Umbilical cord (tissue), 2 donors: ENCODE results near the gene FLT4. TPM values are rescaled to one million over a fixed set of nuclear protein-coding genes. Genes with fewer than 3 reads are reported as not detected.
"Not testable (repeated sequence)": the region's sequence is repeated elsewhere in the genome, so short reads cannot be mapped to it uniquely, and the experiment has no call there.

Source experiments
- DNase-seq: peaks from one replicate; pipeline ENCODE4 v3.0.0-alpha.2; 2015; ENCODE audit warnings: low spot score
- total RNA-seq: library from RNA; depleted of rRNA; stranded (reverse); fragments of >200 nt; gene quantifications from one replicate; pipeline ENCODE4 v1.2.3, GENCODE V29; 2014; ENCODE audit warnings: low replicate concordance; ENCODE audit not compliant: insufficient read depth

FLT4 gene
- total RNA-seq, 1 donor from 2014 or later = 0.48 TPM

- DNase-seq = peak; percentile 56
Observed at GRCh38 chr5:180670586-180671359, 21.4 kb upstream of the FLT4 start.

GRCh38 chr5:180670157-180670556 is 20.8 kb upstream of the FLT4 start:
- no peak for DNase-seq

DNA sequence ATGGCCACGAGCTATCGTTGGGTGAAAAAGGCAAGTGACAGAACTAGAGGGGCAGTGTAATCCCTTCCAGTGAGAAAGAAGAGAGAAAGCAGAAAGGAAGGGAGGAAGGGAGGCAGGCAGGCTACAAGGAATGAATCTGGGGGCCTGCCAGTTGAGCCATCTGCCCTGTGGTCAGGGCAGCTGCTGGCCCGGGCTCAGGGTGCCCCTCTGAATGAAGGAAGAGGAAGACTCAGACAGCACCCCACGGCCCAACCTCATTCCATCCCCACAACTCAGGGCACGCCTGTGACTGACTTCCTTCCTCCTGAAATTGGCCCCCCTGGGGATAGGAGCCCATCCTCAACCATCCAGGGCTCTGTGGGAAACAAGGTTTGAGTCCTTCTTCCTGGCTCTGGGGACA is 20.3 kb upstream of the FLT4 start:
- no peak for DNase-seq

DNA sequence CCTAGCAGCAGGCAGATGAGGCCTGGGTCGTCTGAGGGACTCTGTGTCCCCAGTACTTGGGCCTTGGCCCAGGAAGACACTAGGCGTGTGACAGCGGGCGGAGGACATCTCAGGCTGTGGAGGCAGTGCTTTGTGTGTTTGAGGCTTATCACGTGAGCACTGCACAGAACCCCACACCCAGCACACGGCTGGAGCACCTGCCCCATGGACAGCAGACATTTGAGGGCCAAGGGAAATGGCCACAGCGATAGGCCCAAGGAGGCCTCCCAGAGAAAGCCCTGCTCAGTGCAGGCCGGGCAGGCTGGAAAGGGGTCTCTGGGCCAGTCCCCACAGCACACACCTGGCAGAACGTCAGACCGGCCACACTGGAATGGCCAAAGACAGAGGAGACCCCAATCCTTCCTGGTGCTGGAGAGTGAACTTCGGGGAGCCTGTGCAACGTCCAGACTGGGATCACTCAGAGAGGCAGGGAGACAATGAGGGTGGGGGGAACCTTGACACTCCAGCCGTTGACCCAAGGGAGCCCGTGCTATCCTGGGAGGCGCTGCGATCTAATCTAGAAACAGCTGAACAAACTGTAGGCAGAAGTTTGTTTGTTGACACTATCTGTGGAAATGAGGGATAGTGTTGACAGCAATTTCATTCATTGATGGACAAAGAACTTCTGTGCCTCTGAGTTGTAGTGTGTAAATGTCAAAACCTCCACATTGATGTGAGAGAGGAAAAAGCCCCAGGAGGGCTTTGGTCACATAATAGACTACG is 19.6 kb upstream of the FLT4 start:
- DNase-seq = no peak

- no peak for DNase-seq
Observed at GRCh38 chr5:180666812-180667211, 17.4 kb upstream of the FLT4 start.

DNA sequence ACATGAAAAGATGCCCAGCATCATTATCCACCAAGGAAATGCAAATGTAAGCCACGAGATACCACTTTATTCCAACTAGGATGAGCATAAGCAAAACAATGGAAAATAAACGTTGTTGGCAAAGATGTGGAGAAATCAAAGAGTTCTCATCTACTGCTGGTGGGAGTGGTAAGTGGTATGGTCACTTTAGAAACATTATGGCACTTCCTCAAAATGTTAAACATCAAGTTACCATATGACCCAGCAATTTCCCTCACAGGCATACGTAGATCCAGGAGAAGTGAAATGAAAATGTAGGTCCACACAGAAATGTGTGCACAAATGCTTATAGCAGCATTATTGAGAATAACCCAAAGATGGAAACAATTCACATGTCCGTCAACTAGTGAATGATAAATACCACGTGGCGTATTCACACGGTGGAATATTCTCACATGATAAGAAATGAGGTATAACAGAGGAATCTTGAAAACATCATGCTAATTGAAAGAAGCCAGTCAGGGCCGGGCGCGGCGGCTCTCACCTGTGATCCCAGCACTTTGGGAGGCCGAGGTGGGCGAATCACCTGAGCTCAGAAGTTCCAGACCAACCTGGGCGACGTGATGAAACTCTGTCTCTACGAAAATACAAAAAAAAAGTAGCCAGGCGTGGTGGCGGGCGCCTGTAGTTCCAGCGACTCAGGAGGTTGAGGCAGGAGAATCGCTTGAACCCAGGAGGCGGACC is 16.4 kb upstream of the FLT4 start:
- DNase-seq = no peak

- no peak for DNase-seq
Observed at GRCh38 chr5:180658774-180659564, 9.6 kb upstream of the FLT4 start.

DNA sequence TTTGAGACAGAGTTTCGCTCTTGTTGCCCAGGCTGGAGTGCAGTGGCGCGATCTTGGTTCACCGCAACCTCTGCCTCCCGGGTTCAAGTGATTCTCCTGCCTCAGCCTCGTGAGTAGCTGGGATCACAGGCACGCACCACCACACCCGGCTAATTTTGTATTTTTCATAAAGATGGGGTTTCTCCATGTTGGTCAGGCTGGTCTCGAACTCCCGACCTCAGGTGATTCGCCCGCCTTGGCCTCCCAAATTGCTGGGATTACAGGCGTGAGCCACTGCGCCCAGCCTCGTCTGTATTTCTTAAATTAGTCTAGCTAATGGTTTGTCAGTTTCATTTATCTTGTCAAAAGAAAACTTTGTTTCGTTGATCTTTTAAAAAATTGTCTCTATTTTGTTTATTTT is 5.8 kb upstream of the FLT4 start:
- DNase-seq = not testable (repeated sequence)

DNA sequence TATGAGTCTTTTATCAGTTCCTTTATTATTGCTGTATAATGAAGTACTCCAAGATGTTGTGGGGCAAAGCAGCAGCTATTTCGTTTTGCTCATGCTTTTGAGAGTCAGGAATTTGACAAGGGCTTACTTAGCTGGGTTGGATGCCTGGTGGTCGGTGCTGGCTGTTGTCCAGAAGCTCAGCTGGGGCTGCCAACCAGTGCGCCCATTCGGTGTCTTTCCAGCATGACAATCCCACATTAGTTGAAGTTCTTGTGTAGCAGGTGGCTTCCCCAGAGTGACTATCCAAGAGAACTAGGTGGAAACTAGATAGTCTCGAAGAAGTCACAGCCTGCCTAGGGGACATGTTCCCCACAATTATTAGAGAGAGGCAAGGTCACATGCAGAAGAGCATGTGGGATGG is 3.4 kb upstream of the FLT4 start:
- DNase-seq = no peak

GRCh38 chr5:180652346-180652745 is 2.9 kb upstream of the FLT4 start:
- DNase-seq = no peak

DNA sequence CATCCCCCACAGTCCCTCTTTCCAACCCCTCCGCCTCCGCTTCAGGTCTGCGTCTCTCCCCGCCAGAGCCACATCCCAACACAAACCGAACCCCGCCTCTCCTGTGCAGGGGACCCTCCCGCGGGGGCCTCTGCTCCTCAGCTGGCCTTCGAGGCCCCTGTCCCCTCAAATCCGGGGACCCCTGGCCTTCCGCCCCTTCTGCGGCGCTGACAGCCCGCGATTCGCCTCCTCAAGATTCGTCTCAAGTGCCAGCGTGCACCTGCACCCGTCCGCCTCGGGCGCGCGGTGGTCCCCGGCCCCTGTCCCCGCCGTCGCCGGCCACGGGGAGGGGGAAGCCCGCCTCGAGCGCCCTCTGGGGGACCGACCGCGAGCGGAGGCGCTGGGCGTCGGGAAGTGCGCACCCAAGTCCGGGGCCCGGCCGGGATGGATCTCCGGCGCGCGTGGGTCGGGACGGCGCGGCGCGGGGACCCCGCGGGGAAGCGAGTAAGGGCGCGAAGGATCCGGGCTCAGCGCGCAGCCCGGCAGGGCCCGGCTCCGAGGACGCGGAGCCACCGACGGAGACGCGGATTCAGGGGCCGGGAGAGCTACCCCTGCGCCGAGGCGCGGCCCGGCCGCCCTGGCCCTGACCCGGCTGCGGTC is 623 bp downstream of the FLT4 start:
- no peak for DNase-seq

DNA sequence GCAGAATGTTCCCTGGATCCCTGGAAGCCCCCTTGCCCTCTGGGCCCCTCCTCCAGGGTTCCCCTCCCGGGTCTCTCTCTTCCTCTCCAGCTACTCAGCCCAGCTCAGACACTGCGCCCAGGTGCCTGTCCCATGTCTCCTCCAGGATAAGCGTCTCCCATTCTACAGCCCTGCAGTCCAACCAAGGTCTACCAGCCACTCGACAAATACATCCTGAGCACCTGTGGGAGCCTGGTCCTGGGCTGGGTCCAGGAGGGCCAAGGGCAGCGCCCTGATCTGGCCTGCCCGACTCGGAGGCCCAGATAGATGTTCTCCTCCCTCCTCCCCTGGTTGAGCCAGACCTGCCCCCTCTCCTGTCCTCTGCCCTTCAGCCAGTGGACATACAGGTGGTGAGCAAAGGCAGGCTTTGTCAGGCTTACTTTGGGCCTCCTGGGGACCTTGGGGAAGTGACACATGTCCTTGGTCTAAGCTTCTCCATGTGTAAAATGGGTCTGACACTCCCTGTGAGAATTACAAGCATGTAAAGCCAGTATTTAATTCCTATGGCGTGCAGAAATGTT is 1.4 kb downstream of the FLT4 start:
- no peak for DNase-seq

GRCh38 chr5:180647465-180647864 is 1.9 kb downstream of the FLT4 start:
- no peak for DNase-seq

GRCh38 chr5:180646963-180647305 is 2.5 kb downstream of the FLT4 start:
- DNase-seq = no peak

DNA sequence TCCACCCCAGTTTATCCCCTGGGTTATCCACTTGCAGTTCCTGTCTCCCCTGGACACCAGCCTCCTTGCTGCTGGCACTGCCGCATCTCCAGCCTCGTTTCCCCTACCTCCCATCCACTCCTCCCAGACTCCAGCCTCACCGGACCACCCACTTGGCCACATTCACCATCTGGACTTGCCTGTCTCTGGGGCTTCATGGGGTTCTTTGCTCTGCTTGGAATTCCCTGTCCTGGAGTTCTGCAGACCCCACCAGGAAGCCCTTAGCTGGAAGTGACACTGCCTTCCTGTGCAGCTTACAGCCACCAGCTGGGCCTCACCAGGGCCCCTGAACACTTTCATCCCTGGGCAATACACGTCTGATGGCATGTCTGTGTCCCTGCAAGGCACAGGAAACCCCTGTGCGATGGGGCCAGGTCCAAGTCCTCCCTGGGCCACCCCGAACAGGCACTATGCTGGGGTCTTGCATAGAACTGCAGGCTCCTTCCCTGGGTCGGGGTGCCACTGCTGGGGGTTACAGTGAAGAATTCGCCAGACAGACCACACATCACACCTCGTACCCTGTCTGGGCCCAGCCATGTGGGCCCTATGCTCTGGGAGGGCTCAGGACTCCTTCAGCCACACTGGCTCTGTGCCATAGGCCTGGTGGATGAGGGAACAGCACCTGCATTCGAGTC is 3.0 kb downstream of the FLT4 start:
- DNase-seq = no peak

DNA sequence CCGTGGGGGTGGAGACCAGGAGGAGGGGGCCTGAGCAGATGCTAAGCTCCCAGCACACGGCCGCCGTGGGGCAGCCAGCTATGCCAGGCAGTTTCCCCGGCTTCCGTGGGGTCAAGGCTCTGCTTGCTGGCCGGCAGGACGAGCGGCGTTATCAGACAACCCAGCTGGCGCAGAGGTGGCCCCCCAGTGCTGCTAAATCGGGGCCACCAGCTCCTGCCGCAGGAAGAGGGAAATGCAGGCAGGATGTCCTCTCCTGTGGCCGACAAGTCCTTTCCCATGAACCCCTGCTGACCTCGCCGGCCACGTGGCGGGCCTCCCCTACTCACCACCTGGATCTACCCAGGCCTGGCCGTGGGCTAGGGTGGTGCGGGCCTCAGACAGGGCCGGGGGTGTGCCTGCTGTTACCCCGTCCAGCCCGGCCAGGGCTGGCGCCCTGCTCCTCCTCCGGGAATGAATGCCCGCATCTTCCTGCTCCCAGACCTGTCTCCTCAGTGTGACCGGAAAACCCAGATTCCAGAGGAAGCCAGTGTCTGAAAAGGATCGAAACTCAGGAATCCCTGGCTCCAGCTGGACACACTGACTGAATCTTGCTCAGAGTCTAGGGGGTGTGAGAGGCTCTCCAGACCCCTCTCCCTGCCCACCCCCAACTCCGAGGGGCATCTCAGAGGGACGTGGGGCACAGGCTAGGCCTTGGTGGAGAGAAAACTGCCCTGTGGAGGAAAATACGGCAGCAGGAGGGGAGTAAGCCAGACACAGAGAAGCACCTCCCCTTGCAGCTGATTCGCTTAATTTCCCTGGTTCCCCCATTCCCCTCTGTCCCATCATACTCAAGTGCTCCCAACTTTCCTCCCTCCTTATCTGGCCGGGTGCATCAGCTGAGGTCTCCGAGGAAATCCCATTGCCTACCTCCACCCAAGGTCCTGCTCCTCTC is 3.9 kb downstream of the FLT4 start:
- DNase-seq = no peak

GRCh38 chr5:180644825-180645273 is 4.6 kb downstream of the FLT4 start:
- DNase-seq = no peak

- DNase-seq = no peak
Observed at GRCh38 chr5:180644129-180644824, 5.1 kb downstream of the FLT4 start.
